Germinal center (tissue), 1 donor: Measurements from ENCODE around the gene CRY1.
"Not testable (repeated sequence)": the region's sequence is repeated elsewhere in the genome, so short reads cannot be mapped to it uniquely, and the experiment has no call there.

Source experiments
- DNase-seq: peaks from one replicate; pipeline ENCODE4 v3.0.0; 2012; ENCODE audit warnings: mixed read lengths, low spot score

CRY1 gene

DNA sequence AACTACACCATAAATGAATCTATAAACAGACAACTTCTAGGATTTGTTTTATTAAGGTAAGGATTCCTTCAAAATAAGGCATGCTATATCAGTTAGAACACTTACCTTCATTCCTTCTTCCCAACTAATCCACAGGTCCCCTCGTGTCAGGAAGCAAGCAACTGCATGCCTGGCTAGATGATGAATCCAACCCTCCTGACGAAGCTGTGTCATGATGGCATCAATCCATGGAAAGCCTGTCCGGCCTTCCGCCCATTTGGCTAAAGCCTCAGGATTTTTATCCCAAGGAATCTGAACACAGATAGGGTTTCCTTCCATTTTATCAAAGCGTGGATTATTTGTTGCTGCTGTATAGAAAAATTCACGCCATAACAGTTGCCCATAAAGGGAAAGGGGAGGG, 93.9 kb downstream of the CRY1 start:
- DNase-seq, result no peak

DNA sequence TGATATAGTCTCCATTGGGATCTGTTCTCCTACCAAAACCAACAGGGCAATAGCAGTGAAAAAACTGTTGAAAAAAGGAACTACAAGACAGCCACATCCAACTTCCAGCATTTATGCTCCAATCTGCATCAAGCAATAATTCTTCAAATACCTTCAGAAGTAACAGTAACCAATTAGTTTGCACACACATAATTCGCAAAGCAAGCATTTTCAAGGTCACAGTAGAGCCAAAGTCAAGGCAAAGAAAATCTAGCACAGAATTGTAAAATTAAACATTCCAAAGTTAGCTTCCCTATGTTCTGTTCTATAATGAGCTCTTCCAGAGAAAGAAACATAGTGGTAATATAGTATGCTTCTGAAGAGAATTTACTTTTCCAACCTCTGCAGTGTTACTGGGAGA, 95.4 kb downstream of the CRY1 start:
- DNase-seq, result no peak

DNA sequence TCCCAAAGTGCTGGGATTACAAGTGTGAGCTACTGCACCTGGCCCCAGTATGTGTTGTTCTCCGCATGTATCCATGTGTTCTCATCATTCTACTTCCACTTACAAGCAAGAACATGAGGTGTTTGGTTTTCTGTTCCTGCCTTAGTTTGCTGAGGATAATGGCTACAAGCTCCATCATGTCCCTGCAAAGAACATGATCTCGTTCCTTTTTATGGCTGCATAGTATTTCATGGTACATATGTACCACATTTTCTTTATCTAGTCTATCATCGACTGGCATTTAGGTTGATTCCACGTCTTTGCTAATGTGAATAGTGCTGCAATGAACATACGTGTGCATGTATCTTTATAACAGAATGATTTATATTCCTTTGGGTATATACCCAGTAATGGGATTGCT, 97.2 kb downstream of the CRY1 start:
- not testable (repeated sequence) for DNase-seq

DNA sequence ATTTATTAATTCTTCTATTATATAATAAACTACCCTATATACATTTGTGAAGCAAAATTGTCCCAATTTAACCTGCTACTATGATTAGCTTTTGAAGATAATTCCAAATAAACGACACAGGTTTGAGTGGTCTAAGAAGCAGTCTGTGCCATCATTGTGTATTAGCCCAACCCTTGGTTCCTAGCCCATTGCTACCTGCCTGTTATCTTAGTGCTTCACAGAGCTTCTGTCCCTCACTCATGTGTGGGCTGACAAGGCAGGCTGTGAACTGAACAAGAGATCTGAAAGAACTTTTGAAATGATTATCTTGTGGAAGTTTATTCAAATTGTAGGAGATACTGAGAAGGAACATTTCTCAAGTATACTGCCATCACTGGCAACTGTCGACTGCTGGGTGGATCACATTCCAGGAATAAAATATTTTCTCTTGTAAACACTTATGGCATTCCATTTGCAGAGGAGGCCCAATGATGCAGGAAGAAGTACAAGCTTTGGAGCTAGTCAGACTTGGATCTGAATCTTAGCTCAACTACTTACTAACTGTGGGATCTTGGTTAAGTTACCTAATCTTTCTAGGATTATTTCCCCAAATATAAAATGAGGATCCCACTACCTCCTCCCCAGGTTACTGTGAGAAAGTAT, 98.6 kb downstream of the CRY1 start:
- DNase-seq, result no peak

DNA sequence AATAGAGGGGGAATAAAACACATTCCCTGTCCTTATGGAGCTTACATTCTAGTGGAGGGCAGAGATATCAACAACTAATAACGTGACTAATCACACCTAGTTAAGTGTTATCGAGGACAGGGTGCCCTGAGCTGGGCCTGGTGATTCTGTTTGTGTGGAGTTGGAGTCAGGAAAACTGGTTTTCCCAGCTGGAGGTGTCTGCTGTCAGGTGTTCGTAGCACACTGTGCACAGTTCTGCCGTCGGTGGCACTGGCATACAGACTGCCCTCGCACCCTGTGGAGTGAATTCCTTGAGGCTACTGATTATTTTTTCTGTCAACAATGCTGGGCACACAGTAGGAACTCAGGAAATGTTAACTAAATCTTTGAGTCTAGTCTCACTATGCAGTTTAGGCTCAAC, 105.5 kb downstream of the CRY1 start:
- DNase-seq, result no peak

DNA sequence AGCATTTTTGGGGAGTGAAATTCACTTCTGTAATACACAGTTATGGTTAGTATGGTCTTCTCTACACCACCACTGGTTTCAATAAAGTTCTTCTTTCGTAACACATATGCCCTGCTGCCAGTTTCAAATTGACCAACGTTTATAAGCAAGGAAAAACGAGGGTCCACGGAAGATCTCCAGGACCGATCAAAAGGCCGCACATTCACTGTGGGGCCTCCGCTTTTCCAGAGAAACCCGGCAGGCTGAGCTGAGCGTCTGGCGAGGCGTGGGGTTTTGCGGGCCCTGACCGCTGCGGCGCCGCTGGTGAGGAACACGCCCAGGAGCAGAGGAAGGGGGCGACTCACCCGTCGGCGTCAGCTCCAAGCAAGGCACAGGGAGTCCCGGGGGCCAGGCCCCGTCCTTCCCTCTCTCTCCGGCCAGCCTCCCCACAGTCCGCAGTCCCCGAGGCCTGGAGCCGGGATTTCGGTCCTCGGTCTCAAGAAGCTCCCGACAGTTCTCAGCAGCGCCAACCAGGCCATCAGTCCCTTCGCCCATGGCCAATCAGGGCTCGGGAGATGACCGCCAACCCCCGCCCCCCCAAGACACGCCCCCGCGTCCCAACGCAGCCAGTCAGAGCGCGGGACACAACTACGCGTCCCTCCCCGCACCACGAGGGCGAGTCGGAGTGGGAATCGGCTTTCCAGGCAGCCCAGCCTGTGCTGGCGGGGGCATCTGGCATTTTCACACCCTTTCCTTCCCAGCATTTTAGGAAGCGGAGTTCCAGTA, 106.5 kb downstream of the CRY1 start, which contains the start of gene MTERF2:
Gene MTERF2, minus strand, starts transcription at position 522 of the 765 bp plus-strand sequence. CDS start 8,432 bp downstream, outside the sequence.
- DNase-seq, result peak; percentile 95

DNA sequence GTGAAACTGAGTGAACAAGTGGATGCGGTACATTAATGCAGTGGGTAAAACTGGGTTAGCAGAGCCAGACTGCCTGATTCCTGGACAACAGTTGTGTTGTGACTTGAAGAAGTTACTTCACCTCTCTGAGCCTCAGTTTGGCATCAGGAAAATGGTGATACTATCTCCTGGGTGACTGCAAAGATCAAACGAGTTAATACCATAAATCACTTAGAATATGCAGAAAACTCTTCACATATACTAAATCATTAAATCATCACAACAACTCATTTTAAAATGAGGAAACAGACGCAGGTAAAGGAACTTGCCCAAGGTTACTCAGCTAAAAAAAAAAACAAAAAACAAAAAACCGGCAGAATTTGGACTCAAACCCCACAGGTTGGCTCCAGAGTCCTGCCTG, 107.2 kb downstream of the CRY1 start:
- no peak for DNase-seq

DNA sequence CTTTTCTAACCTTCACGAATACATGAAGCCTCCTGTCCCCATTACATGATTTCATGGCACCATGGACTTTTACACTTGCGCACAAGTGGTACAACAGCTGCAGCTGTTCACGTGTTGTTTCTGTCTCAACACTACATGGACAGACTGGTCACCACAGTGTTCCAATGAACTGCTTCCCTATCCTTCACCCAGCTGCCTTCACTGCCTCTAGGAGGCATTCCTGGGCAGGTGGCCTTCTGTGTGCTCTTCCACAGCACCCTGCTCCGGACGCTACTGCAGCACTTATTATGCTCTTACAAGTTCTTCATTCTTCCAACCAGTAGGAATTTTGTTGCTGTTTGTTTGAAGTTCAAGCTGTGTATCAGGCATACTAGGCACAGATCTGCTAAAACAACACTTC, 107.9 kb downstream of the CRY1 start:
- no peak for DNase-seq

DNA sequence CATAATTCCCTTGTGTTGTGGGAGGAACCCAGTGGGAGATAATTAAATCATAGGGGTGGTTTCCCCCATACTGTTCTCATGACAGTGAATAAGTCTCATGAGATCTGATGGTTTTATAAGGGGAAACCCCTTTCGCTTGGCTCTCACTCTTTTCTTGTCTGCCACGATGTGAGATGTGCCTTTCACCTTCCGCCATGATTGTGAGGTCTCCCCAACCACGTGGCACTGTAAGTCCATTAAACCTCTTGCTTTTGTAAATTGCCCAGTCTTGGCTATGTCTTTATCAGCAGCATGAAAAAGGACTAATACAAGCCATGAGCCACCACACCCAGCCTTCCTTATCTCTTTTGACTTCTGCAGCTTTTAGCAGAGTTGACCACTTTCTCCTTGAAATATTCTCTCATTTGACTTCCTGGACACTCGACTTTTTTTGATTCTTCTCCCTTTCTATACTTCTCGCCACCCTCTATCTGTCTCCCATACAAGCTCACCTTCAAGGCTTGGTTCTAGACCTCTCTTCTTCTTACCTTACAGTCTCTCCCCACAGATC, 108.7 kb downstream of the CRY1 start:
- no peak for DNase-seq

DNA sequence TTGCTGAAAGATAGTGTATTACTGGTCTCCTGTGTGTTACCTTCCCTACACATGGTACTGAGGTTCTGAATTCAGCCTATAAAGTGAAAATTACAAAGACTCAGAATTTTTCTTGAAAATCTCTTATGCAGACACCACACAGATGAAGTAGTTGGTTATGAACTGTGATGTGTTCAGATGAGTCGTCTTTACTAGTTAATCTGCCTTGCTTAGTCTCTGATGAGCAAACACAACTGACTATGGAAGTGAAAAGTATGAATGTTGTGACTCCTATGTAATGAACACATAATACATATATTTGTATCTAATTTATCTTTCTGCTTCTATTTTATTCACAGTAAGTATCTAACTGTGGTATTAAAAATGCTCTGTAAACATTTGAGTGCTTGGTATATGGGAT, 111.1 kb downstream of the CRY1 start:
- DNase-seq, result no peak

DNA sequence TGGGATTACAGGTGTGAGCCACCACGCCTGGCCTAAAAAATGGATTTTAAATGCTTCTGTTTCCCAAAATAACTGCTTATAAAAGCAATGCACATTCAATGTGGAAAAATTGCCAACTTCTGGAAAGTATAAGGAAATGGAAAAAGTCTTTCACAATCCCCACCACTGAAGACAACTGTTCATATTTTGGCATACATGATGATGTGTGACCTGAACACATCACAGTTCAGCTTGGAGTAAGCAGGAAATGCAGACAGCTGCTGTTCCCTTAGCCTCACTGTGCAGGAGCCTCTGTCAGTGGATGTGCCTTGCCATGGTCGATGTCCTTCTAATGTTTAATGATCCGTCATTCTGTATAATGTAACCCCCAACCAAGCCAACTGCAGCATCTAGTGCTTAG, 111.6 kb downstream of the CRY1 start:
- no peak for DNase-seq

DNA sequence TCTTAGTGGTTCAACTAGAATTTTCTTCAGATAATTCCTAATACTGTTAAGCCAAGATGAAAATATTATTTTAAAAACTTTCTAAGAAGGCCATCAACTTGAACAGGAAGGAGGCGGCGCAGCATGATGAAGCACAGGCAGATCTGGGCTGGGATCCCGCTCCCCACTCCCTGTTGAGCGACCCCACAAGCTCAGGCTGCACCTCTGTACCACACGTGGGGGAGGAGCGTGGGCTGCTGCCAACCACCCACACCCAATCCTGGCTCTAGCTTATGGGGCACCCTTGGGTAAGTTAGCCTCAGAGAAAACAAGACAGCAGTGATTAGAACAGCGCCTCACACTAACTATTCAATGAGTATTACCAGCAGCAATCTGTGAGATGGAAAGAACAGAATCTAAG, 112.4 kb downstream of the CRY1 start:
- no peak for DNase-seq

DNA sequence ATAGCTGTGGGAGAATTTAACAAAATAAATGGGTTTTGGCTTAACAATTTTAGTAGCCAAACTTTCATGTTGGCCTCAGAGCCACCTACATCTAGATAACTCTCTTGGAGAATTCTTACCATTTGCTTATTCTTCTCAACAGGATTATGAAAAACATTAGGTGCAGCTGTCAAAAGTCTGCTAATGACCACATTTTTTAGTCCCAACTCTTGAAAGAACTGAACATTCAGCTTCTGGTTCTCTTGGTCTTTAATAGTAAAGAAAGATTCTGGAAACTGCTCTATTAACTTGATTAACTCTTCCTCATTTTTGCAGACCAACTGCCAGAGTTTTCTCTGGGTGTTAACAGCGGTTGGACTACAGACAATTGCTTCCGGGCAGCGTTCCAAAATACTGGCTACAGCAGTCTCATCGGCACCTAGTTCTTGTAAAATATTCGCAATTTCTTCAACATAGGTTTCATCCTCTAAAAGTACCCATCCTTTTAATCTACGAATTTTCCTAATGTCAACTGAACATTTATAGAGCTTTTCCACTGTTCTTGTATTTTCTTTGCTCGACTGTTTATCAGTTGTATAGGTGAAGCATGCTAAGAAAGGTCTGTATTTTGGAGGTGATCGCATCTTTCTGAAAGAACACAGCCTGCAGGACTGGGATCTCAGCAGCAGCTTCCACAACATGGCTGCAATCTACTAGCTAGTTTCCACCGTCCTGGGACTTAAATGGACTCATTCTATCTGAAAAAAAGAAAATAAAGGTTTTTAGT, 115.1 kb downstream of the CRY1 start:
- no peak for DNase-seq

DNA sequence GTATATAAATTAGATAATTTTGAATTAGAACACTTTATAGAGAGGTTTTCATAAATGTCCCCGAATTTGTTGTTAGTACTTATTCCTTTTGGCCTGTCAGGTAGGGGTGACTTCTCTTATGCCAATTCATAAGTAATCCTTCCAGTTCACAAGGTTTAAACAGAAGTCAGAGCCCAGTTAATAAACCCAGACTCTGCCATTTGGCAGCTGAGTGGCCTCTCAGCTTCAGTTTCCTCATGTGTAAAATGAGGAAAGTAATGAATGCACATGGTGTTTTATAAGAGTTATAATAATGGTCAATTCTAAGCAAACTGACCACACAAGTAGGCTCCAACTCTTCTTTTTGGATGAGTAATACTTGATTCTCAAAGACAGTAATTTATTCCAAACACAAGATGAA, 116.7 kb downstream of the CRY1 start:
- DNase-seq, result no peak

DNA sequence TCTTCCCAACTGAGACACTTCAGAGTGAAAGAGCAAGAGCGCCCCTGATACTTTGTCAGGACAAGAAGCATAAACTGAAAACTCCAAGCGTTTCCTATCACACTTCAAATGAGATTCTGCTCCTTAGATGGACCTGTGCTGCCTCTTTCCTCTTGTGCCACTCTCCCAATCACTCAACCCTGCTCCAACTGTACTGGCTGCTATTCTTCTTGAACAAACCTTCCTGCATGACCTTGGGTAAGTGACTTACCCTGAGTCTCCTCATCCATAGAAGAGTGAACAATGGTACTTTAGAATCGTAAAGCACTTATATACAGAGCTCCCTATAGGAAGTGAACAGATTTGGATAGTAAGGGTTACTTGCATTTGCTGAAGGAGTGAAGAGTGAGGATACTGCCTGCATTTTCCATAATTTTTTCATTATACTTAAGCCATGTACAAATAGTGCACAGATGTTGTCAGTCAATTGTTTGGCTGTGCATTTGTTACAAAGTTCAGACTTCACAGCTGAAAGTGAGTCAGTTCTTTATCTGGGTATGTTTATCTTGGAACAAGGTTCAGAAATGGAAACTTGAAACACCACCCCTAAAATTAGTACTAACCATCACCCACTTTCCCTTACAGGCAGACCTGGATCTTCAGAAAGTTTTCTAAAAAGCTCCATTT, 117.2 kb downstream of the CRY1 start:
- no peak for DNase-seq

DNA sequence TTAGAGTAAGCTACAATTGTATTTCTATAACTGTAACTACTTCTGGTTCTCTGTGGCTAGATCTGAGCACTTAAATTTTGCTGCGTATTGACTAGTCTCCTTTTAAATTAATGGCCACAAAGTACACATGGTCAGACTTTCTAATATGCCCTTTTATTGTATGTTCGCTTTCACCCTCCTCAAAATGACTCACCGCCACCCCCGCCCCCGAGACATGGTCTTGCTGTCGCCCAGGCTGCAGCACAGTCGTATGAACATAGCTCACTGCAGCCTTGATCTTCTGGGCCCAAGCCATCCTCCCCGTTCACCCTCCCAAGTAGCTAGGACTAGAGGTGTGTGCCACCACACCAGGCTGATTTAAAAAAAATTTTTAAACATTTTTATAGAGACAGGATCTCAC, 118.3 kb downstream of the CRY1 start:
- no peak for DNase-seq

DNA sequence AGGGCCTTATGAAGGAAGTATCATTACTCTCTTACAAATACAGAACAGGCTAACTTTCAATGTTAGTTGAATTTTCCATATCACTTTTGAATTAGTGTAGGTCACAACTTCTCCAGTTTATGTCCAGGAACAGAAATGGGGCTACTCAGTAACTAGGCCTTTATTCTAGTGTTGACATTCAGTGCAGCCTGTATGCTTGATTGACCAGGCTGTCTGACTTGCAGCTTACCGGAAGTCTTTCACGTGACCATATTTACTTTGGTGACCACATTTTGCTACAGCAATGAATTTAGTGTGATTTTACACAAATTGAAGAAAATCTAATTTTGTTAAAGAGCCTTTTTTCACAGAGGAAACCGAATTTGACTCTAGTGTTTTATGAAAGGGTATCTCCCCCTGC, 118.8 kb downstream of the CRY1 start:
- peak; percentile 27 for DNase-seq

DNA sequence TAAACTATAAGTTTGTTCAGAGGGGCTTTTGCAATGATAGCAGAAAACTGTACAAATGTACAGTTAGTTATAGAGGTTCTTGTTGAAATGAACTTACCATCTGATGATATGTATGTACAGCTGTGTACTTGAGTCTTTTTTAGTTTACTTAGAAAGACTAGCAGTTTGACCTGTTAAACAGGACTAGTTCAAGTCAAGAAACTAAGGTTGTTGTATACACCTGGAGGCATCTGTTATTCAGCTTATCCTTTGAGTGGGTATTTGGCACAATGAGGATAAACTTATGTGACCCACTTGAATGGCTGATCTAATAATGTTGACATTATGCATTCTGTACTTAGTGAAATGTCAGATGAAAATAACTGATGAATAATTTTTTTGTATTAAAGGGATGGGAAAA, 119.8 kb downstream of the CRY1 start:
- DNase-seq, result no peak

DNA sequence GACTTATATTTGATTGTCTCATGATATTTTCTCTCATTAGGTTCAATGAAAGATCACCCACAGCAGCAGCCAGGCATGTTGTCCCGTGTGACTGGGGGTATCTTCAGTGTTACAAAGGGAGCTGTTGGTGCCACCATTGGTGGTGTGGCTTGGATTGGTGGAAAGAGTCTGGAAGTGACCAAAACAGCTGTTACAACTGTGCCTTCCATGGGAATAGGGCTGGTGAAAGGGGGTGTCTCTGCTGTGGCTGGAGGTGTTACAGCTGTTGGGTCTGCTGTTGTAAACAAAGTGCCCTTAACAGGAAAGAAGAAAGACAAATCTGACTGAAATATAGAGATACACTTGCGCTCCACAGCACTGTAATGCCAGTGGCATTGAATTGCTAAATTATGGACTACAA, 122.3 kb downstream of the CRY1 start:
- no peak for DNase-seq

DNA sequence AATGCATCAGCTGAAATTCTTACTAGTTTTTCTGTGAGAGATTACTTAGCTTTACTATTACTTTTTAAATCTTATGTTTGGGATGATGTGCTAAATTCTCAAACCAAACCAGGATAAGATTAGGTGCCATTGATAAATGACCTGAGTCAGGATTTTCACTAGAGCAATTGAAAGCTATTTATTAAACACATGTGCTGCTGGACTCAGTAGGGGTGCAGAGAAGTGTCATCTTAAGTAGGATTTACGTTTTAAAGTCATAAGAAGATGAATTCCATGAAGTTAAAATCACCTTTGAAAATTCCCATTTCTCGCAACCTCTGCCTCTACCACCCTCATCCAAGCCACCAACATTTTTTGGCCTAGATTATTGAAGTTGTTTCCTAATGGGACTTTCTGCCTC, 128.8 kb downstream of the CRY1 start:
- no peak for DNase-seq

DNA sequence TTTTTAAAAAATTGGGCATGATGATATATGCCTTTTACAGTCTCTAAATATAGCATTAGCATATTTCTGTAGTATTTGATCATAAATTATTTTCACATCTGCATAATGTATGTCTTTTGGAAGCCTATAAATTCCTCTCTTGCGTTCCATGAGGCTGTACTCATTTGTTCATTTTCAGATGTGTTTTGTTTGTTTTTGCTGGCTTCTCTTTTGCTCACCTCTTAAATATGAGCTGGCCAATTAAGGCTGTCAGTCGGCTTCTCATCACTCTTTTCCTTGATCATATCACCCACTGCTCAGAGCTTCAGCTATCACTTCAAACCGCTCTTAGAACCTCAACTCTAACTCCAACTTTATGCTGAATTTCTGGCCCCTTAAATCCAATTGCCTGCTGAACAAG, 131.1 kb downstream of the CRY1 start:
- DNase-seq, result no peak

DNA sequence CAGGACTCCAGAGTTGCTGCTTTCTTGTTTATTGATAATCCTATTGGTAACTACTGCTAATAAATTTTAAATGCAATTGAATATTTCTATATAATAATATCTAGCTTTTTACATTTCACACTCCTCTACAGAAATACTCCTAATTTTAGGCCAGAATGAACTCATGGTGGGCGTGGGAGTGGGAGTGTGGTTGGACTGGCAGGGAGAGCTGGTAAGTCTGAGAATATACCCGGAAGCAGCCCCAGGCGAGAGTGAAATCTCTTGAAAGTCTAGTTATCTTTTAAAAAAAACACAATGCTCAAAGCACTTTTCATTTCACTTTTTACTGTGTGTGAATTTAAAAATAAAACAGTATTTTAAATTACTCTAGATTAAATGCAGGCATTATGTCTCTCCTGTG, 132.9 kb downstream of the CRY1 start:
- DNase-seq, result no peak
